OCI-LY1 (cell line): ENCODE measurements around the gene LTB4R.
A peak's percentile ranks its signal among the peaks of the same experiment; 100 is the strongest.

Source experiments
- H2AFZ ChIP-seq: fragments of 200-600 bp; sonication (generic), shearing (Covaris generic); 2 replicates; pipeline ENCODE4 v1.6.0; 2014; ENCODE audit warnings: antibody characterized with exemption, mild to moderate bottlenecking, low read length
- H3F3A ChIP-seq: fragments of 200-600 bp; sonication (generic), shearing (Covaris generic); 2 replicates; pipeline ENCODE4 v1.6.0; 2014; ENCODE audit warnings: mild to moderate bottlenecking, antibody characterized with exemption, low read length, moderate library complexity; ENCODE audit not compliant: insufficient read depth
- H3K27ac ChIP-seq: fragments of 200-600 bp; sonication (generic); 2 replicates; pipeline ENCODE4 v1.5.1; 2014; ENCODE audit warnings: low read length, mixed run types, mild to moderate bottlenecking, low read depth; ENCODE audit not compliant: poor library complexity, severe bottlenecking
- H3K27me3 ChIP-seq: fragments of 200-600 bp; sonication (generic); 2 replicates; pipeline ENCODE4 v1.6.0; 2014; ENCODE audit warnings: antibody characterized with exemption, mild to moderate bottlenecking, low read length, moderate library complexity; ENCODE audit not compliant: insufficient read depth
- H3K36me3 ChIP-seq: fragments of 200-600 bp; sonication (generic); 2 replicates; pipeline ENCODE4 v1.6.1; 2014; ENCODE audit warnings: mild to moderate bottlenecking, antibody characterized with exemption, low read length, moderate library complexity, mixed read lengths; ENCODE audit not compliant: insufficient read depth
- H3K4me1 ChIP-seq: fragments of 200-600 bp; sonication (generic); 2 replicates; pipeline ENCODE4 v1.5.1; 2014; ENCODE audit warnings: mild to moderate bottlenecking, low read length, moderate library complexity; ENCODE audit not compliant: insufficient read depth, severe bottlenecking
- H3K4me2 ChIP-seq: fragments of 200-600 bp; sonication (generic), shearing (Covaris generic); 2 replicates; pipeline ENCODE4 v1.6.1; 2014; ENCODE audit warnings: low read length
- H3K4me3 ChIP-seq: fragments of 200-600 bp; sonication (generic); 2 replicates; pipeline ENCODE4 v1.5.1; 2014; ENCODE audit warnings: low read length, low read depth, mild to moderate bottlenecking, mixed read lengths; ENCODE audit not compliant: poor library complexity, severe bottlenecking
- H3K79me2 ChIP-seq: fragments of 200-600 bp; shearing (Covaris generic); 2 replicates; pipeline ENCODE4 v1.6.1; 2016; ENCODE audit warnings: mixed run types, low read length, mixed read lengths; ENCODE audit not compliant: insufficient read depth
- H3K9ac ChIP-seq: fragments of 200-600 bp; sonication (generic), shearing (Covaris generic); 2 replicates; pipeline ENCODE4 v1.6.1; 2014; ENCODE audit warnings: mild to moderate bottlenecking, low read length, mixed read lengths
- H3K9me2 ChIP-seq: fragments of 200-600 bp; sonication (generic), shearing (Covaris generic); 2 replicates; pipeline ENCODE4 v1.6.1; 2014; ENCODE audit warnings: low read depth, mild to moderate bottlenecking, low read length, mixed read lengths
- H3K9me3 ChIP-seq: fragments of 200-600 bp; shearing (Covaris generic); 2 replicates; pipeline ENCODE4 v1.6.1; 2014; ENCODE audit warnings: low read length, mixed read lengths
- H4K20me1 ChIP-seq: fragments of 200-600 bp; sonication (generic), shearing (Covaris generic); 2 replicates; pipeline ENCODE4 v1.6.0; 2016; ENCODE audit warnings: mild to moderate bottlenecking, low read length; ENCODE audit not compliant: insufficient read depth
- EZH2 ChIP-seq: fragments of 200-600 bp; sonication (generic), shearing (Covaris generic); IDR thresholded peaks from 2 replicates; pipeline ENCODE4 v1.8.0; 2017; ENCODE audit warnings: borderline replicate concordance, mixed run types, mild to moderate bottlenecking, antibody characterized with exemption, low read length, moderate library complexity, mixed read lengths
- TF ChIP-seq, protein P1 (sequence below): fragments of 200-600 bp; sonication (generic), shearing (Covaris generic); IDR thresholded peaks from 2 replicates; pipeline ENCODE4 v1.5.1; 2017; ENCODE audit warnings: mild to moderate bottlenecking, antibody characterized with exemption, low read length, moderate library complexity, mixed read lengths

Gene LTB4R

DNA sequence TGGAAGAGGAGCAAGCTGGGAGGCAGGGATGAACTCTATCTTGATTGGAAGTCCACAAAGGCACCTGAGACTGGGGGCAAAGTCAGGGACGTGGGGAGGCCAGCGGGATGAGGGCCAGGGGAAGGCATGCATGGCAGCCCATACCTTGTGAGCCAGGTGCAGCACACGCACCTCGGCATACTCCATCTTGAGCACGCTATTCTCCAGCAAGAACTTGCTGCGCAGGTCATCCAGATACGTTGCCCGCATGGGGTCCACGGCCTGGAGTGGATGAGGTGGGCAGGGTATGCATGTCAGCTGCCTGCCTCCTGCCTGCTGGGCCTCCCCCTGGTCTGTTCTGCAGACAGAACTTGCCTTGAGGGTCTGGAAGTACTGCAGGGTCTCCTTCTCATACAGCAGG is 43.8 kb upstream of the LTB4R start:
- no peaks in the 10 kb centered on the region for H4K20me1 ChIP-seq
- H3K4me3 ChIP-seq: no peak overlapping the region

DNA sequence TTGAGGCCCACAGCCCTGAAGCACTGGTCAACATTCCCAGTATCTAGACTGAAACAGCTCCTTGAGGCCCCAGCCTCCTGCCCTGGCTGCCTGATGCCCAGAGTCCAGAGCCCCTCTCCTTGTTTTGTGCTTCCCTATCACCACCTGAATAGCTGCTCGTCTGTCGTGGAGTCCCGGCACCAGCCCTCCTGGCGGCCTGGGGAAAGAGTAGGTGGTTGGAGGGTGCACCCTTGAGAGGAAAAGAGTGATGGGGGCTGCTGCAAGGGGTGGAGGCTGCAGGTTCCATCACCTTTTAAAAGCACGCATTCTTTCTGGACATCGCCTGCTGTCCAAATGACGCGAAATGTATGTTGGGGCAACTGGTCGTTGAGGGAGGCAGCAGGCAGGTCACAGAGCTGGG is 43.1 kb upstream of the LTB4R start:
- Histone ChIP-seq H3K9me2 (no peaks in the 10 kb centered on the region), H3K4me3 (no peak overlapping the region)
- no peak for TF ChIP-seq EZH2

More for the DNA sequence above, 43.8 kb upstream of the LTB4R start:
- Histone ChIP-seq H2AFZ (no peak overlapping the region), H3K9me2 (no peaks in the 10 kb centered on the region), H3K9ac (no peak overlapping the region), H3K27ac (no peak overlapping the region), H3K27me3 (no peaks in the 10 kb centered on the region), H3K4me1 (peaks cover 19% of the 10 kb centered on the region), H3F3A (no peaks in the 10 kb centered on the region), H3K4me2 (no peak overlapping the region), H3K36me3 (0 out of 2 replicates have a peak, but pooled peaks cover 3% of the 10 kb centered on the region), H3K9me3 (no peaks in the 10 kb centered on the region), H3K79me2 (no peaks in the 10 kb centered on the region)
- no peak for TF ChIP-seq EZH2
- TF ChIP-seq, protein P1, sequence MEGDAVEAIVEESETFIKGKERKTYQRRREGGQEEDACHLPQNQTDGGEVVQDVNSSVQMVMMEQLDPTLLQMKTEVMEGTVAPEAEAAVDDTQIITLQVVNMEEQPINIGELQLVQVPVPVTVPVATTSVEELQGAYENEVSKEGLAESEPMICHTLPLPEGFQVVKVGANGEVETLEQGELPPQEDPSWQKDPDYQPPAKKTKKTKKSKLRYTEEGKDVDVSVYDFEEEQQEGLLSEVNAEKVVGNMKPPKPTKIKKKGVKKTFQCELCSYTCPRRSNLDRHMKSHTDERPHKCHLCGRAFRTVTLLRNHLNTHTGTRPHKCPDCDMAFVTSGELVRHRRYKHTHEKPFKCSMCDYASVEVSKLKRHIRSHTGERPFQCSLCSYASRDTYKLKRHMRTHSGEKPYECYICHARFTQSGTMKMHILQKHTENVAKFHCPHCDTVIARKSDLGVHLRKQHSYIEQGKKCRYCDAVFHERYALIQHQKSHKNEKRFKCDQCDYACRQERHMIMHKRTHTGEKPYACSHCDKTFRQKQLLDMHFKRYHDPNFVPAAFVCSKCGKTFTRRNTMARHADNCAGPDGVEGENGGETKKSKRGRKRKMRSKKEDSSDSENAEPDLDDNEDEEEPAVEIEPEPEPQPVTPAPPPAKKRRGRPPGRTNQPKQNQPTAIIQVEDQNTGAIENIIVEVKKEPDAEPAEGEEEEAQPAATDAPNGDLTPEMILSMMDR: no peak

GRCh38 chr14:24269368-24269767 is 41.9 kb upstream of the LTB4R start:
- Histone ChIP-seq H3K4me1 (peaks cover 35% of the 10 kb centered on the region), H3K9me3 (no peaks in the 10 kb centered on the region), H4K20me1 (no peaks in the 10 kb centered on the region), H3K27ac (no peak overlapping the region), H3K36me3 (0 out of 2 replicates have a peak, but pooled peaks cover 3% of the 10 kb centered on the region), H3K4me3 (no peak overlapping the region), H3K79me2 (no peaks in the 10 kb centered on the region), H3F3A (no peaks in the 10 kb centered on the region), H3K9ac (no peak overlapping the region), H3K27me3 (no peaks in the 10 kb centered on the region), H3K9me2 (no peaks in the 10 kb centered on the region), H2AFZ (no peak overlapping the region), H3K4me2 (no peak overlapping the region)
- TF ChIP-seq EZH2: no peak
- TF ChIP-seq, protein P1: no peak

More for the DNA sequence above, 43.1 kb upstream of the LTB4R start:
- Histone ChIP-seq H3K27ac (no peak overlapping the region), H4K20me1 (no peaks in the 10 kb centered on the region), H3F3A (no peaks in the 10 kb centered on the region), H3K4me2 (no peak overlapping the region), H3K4me1 (peaks cover 24% of the 10 kb centered on the region), H3K9me3 (no peaks in the 10 kb centered on the region), H2AFZ (no peak overlapping the region), H3K36me3 (0 out of 2 replicates have a peak, but pooled peaks cover 3% of the 10 kb centered on the region), H3K9ac (no peak overlapping the region), H3K79me2 (no peaks in the 10 kb centered on the region), H3K27me3 (no peaks in the 10 kb centered on the region)

DNA sequence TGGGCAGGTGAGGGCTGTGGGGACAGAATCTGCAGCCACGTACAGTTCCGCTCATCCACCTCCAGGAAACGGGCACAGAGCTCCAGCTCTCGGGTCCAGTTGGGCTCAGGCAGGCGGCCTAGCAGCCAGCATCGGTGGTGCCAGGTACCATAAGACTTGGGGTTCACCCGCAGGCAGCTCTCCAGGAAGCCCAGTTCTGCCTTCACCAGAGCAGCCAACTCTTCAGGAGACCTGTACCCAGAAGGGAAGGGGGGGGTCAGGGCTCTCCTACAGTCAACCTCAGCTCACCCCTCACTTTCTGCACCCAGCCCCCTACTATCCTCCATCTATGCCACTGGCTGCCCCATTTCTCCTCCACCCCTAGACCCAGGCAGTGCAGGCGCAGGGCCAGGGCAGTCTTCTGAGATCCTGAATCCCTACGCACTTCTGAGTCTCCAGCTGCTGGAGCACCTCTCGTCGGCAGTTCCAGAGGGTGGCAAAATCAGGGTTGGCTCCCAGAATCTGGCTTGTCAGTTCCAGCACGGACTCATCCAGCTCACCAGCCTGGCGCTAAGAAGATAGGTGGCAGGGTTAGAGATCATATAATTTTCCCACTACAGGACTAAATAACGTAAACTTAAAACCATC is 41.3 kb upstream of the LTB4R start:
- Histone ChIP-seq H3F3A (no peaks in the 10 kb centered on the region), H3K4me1 (peaks cover 36% of the 10 kb centered on the region), H3K9me3 (no peaks in the 10 kb centered on the region), H3K36me3 (0 out of 2 replicates have a peak, but pooled peaks cover 3% of the 10 kb centered on the region), H3K27me3 (no peaks in the 10 kb centered on the region), H4K20me1 (no peaks in the 10 kb centered on the region), H3K9me2 (no peaks in the 10 kb centered on the region), H2AFZ (no peak overlapping the region), H3K4me3 (no peak overlapping the region), H3K9ac (peak overlapping the region; percentile 82; the same call in 1 of the 2 replicates), H3K79me2 (no peaks in the 10 kb centered on the region), H3K4me2 (peak overlapping the region; percentile 69; the same call in 1 of the 2 replicates), H3K27ac (no peak overlapping the region)
- TF ChIP-seq, protein P1: no peak
- TF ChIP-seq EZH2: no peak
